Esophagus muscularis mucosa (tissue), 3 donors: ENCODE results near the gene RERE.

ENCODE experiments used
- CTCF ChIP-seq, 3 experiments: fragments of 200-600 bp in 2 of 3; fragments of 450-650 bp in 1 of 3; sonication (generic) in 2 of 3; IDR thresholded peaks; one replicate each; pipeline ENCODE4 v1.5.1; 2017 to 2019; ENCODE audit warnings: antibody characterized with exemption in 3 of 3, mild to moderate bottlenecking in 2 of 3, moderate library complexity in 1 of 3
- POLR2A ChIP-seq: fragments of 450-650 bp; IDR thresholded peaks from one replicate; pipeline ENCODE4 v1.6.1; 2017; ENCODE audit warnings: antibody characterized with exemption, moderate library complexity, mild to moderate bottlenecking, low read depth
- POLR2AphosphoS5 ChIP-seq, 2 donors: sonication (generic); formaldehyde crosslinking; IDR thresholded peaks; one replicate each; pipeline ENCODE4 v1.6.1; 2017; ENCODE audit warnings: antibody characterized with exemption in 2 of 2

GRCh38 chr1:8716238-8716637 lies 101.2 kb downstream of the RERE start:
- TF ChIP-seq CTCF (IDR thresholded peaks at IDR 0.05): no peak
- TF ChIP-seq POLR2AphosphoS5 (IDR thresholded peaks at IDR 0.05): no peak
- no peak for TF ChIP-seq POLR2A
